H9 (cell line): ENCODE data around the gene BMERB1. TPM values are rescaled to one million over a fixed set of nuclear protein-coding genes. Genes with fewer than 3 reads are reported as not detected.
A peak's percentile ranks its signal among the peaks of the same experiment; 100 is the strongest.

Experiments
- DNase-seq: peaks from one replicate; pipeline ENCODE4 v3.0.0-alpha.2; 2017
- H2AFZ ChIP-seq: one replicate; pipeline ENCODE4 v1.6.1; 2013; ENCODE audit warnings: mild to moderate bottlenecking, low read length, control low read depth, moderate library complexity
- H2AK5ac ChIP-seq: 2 replicates; pipeline ENCODE4 v1.6.1; 2013; ENCODE audit warnings: low read length, control low read depth, mixed read lengths; ENCODE audit not compliant: insufficient read length
- H2BK120ac ChIP-seq: one replicate; pipeline ENCODE4 v1.6.1; 2013; ENCODE audit warnings: low read depth, mild to moderate bottlenecking, low read length, control low read depth, inconsistent platforms; ENCODE audit not compliant: poor library complexity, severe bottlenecking
- H2BK12ac ChIP-seq: 2 replicates; pipeline ENCODE4 v1.6.1; 2013; ENCODE audit warnings: low read length, control low read depth, mixed read lengths, low read depth; ENCODE audit not compliant: insufficient read length
- H2BK15ac ChIP-seq: 2 replicates; pipeline ENCODE4 v1.6.1; 2013; ENCODE audit warnings: low read depth, low read length, control low read depth
- H2BK20ac ChIP-seq: one replicate; pipeline ENCODE4 v1.6.1; 2013; ENCODE audit warnings: low read depth, mild to moderate bottlenecking, low read length, control low read depth, inconsistent platforms; ENCODE audit not compliant: poor library complexity, severe bottlenecking
- H2BK5ac ChIP-seq: 2 replicates; pipeline ENCODE4 v1.6.1; 2013; ENCODE audit warnings: low read length, control low read depth, mixed read lengths; ENCODE audit not compliant: insufficient read length
- H3K14ac ChIP-seq: 2 replicates; pipeline ENCODE4 v1.6.1; 2013; ENCODE audit warnings: low read length, control low read depth; ENCODE audit not compliant: insufficient read depth
- H3K18ac ChIP-seq: 2 replicates; pipeline ENCODE4 v1.6.1; 2013; ENCODE audit warnings: low read depth, mild to moderate bottlenecking, mixed read lengths, low read length, control low read depth; ENCODE audit not compliant: insufficient read length
- H3K23ac ChIP-seq: 2 replicates; pipeline ENCODE4 v1.6.1; 2013; ENCODE audit warnings: low read length, control low read depth, mixed read lengths, low read depth; ENCODE audit not compliant: insufficient read length
- H3K23me2 ChIP-seq: 2 replicates; pipeline ENCODE4 v1.6.1; 2013; ENCODE audit warnings: low read depth, mild to moderate bottlenecking, mixed read lengths, low read length, control low read depth; ENCODE audit not compliant: insufficient read length, poor library complexity, severe bottlenecking
- H3K27ac ChIP-seq: 2 replicates; pipeline ENCODE4 v1.5.1; 2013; ENCODE audit warnings: low read length, control low read depth, mixed read lengths, low read depth; ENCODE audit not compliant: insufficient read length
- H3K27me3 ChIP-seq: 2 replicates; pipeline ENCODE4 v1.6.1; 2013; ENCODE audit warnings: low read length, control low read depth, inconsistent platforms; ENCODE audit not compliant: insufficient read depth
- H3K4ac ChIP-seq: 2 replicates; pipeline ENCODE4 v1.6.1; 2013; ENCODE audit warnings: low read depth, mild to moderate bottlenecking, control low read depth, inconsistent platforms, low read length, moderate library complexity
- H3K4me1 ChIP-seq: 2 replicates; pipeline ENCODE4 v1.6.1; 2013; ENCODE audit warnings: low read length, control low read depth, inconsistent platforms; ENCODE audit not compliant: insufficient read depth
- H3K4me2 ChIP-seq: 2 replicates; pipeline ENCODE4 v1.6.1; 2013; ENCODE audit warnings: low read length, control low read depth, mixed read lengths; ENCODE audit not compliant: insufficient read length, insufficient read depth
- H3K56ac ChIP-seq: 2 replicates; pipeline ENCODE4 v1.6.1; 2013; ENCODE audit warnings: low read depth, mild to moderate bottlenecking, mixed read lengths, low read length, control low read depth; ENCODE audit not compliant: insufficient read length
- H3K79me1 ChIP-seq: 2 replicates; pipeline ENCODE4 v1.6.1; 2013; ENCODE audit warnings: low read depth, mild to moderate bottlenecking, moderate library complexity, low read length, control low read depth, inconsistent platforms; ENCODE audit not compliant: insufficient read depth, poor library complexity, severe bottlenecking
- H3K79me2 ChIP-seq: 2 replicates; pipeline ENCODE4 v1.6.1; 2013; ENCODE audit warnings: low read length, control low read depth, inconsistent platforms; ENCODE audit not compliant: insufficient read depth
- H3K9ac ChIP-seq: 2 replicates; pipeline ENCODE4 v1.6.1; 2013; ENCODE audit warnings: low read length, control low read depth, mixed read lengths; ENCODE audit not compliant: insufficient read length; ENCODE audit errors: extremely low read depth
- H3K9me3 ChIP-seq: one replicate; pipeline ENCODE4 v1.6.1; 2013; ENCODE audit warnings: low read depth, low read length, inconsistent platforms; ENCODE audit not compliant: control insufficient read depth
- H3T11ph ChIP-seq: one replicate; pipeline ENCODE4 v1.6.1; 2013; ENCODE audit warnings: mild to moderate bottlenecking, low read length, control low read depth, inconsistent platforms
- H4K20me1 ChIP-seq: one replicate; pipeline ENCODE4 v1.6.1; 2013; ENCODE audit not compliant: control insufficient read depth, insufficient read length, insufficient read depth
- H4K5ac ChIP-seq: 2 replicates; pipeline ENCODE4 v1.6.1; 2013; ENCODE audit warnings: low read depth, mild to moderate bottlenecking, mixed read lengths, low read length, control low read depth; ENCODE audit not compliant: insufficient read length
- H4K8ac ChIP-seq: replicated peaks from 2 replicates; pipeline ENCODE4 v1.6.1; 2013; ENCODE audit warnings: low read length, control low read depth, mixed read lengths, low read depth; ENCODE audit not compliant: insufficient read length
- H4K91ac ChIP-seq: 2 replicates; pipeline ENCODE4 v1.6.1; 2013; ENCODE audit warnings: low read depth, mild to moderate bottlenecking, moderate library complexity, mixed read lengths, low read length, control low read depth; ENCODE audit not compliant: insufficient read length
- H3K27ac Mint-ChIP-seq, 3 experiments: 2 replicates in 2 of 3; 3 replicates in 1 of 3; pipeline ENCODE4 v1.8.0; 2020 to 2021; ENCODE audit warnings: mixed read lengths in 3 of 3, mild to moderate bottlenecking in 1 of 3, moderate library complexity in 1 of 3
- H3K27me3 Mint-ChIP-seq: 2 replicates; pipeline ENCODE4 v1.8.0; 2021; ENCODE audit warnings: low read depth, mild to moderate bottlenecking, moderate library complexity, mixed read lengths
- H3K36me3 Mint-ChIP-seq, 3 experiments: 2 replicates in 2 of 3; 3 replicates in 1 of 3; pipeline ENCODE4 v1.8.0; 2020 to 2021; ENCODE audit warnings: low read depth in 3 of 3, mixed read lengths in 3 of 3; ENCODE audit not compliant: insufficient read depth in 1 of 3
- H3K4me1 Mint-ChIP-seq, 2 experiments: 2 replicates each; pipeline ENCODE4 v1.8.0; 2020; ENCODE audit warnings: mixed read lengths in 2 of 2
- H3K4me3 Mint-ChIP-seq, 2 experiments: 2 replicates in 1 of 2; 3 replicates in 1 of 2; pipeline ENCODE4 v1.8.0; 2020 to 2021; ENCODE audit warnings: mild to moderate bottlenecking in 2 of 2, mixed read lengths in 2 of 2, moderate library complexity in 1 of 2
- H3K9me3 Mint-ChIP-seq, 2 experiments: 2 replicates in 1 of 2; 3 replicates in 1 of 2; pipeline ENCODE4 v1.8.0; 2020; ENCODE audit warnings: mild to moderate bottlenecking in 2 of 2, mixed read lengths in 2 of 2, moderate library complexity in 1 of 2
- WGBS: extraction: QIAGEN DNeasy Blood & Tissue Kit; methylation state at CpG from one replicate; pipeline ENCODE4 v1.1.7; 2013; ENCODE audit warnings: missing lambda C conversion rate, low lambda C conversion rate, mixed read lengths; ENCODE audit not compliant: insufficient read length; ENCODE audit errors: extremely low coverage; 5-methylcytosine and 5-hydroxymethylcytosine counted together
- total RNA-seq: library from RNA; stranded (reverse); gene quantifications from 2 replicates; pipeline ENCODE4 v1.2.1, GENCODE V29; 2021
- TF ChIP-seq, protein P1 (sequence below): fragments of 200-600 bp; sonication (generic); conservative IDR thresholded peaks from 3 replicates; pipeline ENCODE4 v1.8.0; 2021; ENCODE audit warnings: antibody characterized with exemption, mild to moderate bottlenecking

Gene BMERB1
- total RNA-seq, 1 experiment from 2014 or later: 19.5 TPM

DNA sequence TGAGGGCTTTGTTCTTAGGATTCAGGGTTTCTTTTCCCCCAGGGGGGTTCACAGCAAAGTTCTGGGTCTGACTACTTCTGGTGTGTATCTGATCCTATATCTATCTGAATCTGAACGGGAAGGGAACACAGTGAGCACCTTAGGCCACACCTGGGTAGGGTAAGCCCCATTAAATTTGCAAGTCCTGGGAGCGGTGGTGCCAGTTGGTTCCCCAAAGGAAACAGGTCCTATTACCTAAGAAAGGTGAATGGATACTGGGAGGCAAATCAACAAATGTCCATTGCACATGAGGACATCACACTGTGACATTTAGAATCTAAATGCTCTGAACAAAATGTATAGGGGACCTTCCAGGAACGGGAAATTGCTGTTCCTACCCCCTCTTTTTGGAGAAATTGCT lies 54.6 kb downstream of the BMERB1 start:
- H3K79me1 ChIP-seq: no peaks in the 10 kb centered on the region
- H4K91ac ChIP-seq: no peak overlapping the region
- H3K4me3 Mint-ChIP-seq: no peak overlapping the region
- no peak overlapping the region for H3K14ac ChIP-seq
- no peaks in the 10 kb centered on the region for H3K9me3 Mint-ChIP-seq
- no peak for DNase-seq
- no peak overlapping the region for H3K4ac ChIP-seq
- no peak overlapping the region for H2BK120ac ChIP-seq
- H4K20me1 ChIP-seq: no peaks in the 10 kb centered on the region
- H3K27me3 ChIP-seq: no peaks in the 10 kb centered on the region
- no peak overlapping the region for H4K8ac ChIP-seq
- no peak overlapping the region for H2BK5ac ChIP-seq
- H3K27ac ChIP-seq: no peak overlapping the region
- no peak overlapping the region for H3K4me2 ChIP-seq
- no peaks in the 10 kb centered on the region for H3K79me2 ChIP-seq
- H3K4me1 ChIP-seq: no peaks in the 10 kb centered on the region
- H3T11ph ChIP-seq: no peak overlapping the region
- H3K23me2 ChIP-seq: no peaks in the 10 kb centered on the region
- H2BK20ac ChIP-seq: no peak overlapping the region
- H2AFZ ChIP-seq: no peak overlapping the region
- no peak overlapping the region for H3K9ac ChIP-seq
- H3K36me3 Mint-ChIP-seq: no peaks in the 10 kb centered on the region
- H4K5ac ChIP-seq: no peak overlapping the region
- no peak overlapping the region for H3K56ac ChIP-seq
- no peak overlapping the region for H2AK5ac ChIP-seq
- no peak overlapping the region for H2BK12ac ChIP-seq
- H3K27me3 Mint-ChIP-seq: no peaks in the 10 kb centered on the region
- peaks cover 8% of the 10 kb centered on the region in 2 experiments; a peak in 1 of 4 replicates for H3K4me1 Mint-ChIP-seq
- H3K9me3 ChIP-seq: no peaks in the 10 kb centered on the region
- WGBS: no CpG with 5 or more reads among the region's 3 CpGs
- no peak overlapping the region for H3K18ac ChIP-seq
- no peak overlapping the region for H3K23ac ChIP-seq
- TF ChIP-seq, protein P1, sequence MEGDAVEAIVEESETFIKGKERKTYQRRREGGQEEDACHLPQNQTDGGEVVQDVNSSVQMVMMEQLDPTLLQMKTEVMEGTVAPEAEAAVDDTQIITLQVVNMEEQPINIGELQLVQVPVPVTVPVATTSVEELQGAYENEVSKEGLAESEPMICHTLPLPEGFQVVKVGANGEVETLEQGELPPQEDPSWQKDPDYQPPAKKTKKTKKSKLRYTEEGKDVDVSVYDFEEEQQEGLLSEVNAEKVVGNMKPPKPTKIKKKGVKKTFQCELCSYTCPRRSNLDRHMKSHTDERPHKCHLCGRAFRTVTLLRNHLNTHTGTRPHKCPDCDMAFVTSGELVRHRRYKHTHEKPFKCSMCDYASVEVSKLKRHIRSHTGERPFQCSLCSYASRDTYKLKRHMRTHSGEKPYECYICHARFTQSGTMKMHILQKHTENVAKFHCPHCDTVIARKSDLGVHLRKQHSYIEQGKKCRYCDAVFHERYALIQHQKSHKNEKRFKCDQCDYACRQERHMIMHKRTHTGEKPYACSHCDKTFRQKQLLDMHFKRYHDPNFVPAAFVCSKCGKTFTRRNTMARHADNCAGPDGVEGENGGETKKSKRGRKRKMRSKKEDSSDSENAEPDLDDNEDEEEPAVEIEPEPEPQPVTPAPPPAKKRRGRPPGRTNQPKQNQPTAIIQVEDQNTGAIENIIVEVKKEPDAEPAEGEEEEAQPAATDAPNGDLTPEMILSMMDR: no peak
- peak overlapping the region in 1 of 3 experiments; percentile 62; a peak in 2 of 7 replicates for H3K27ac Mint-ChIP-seq
- no peak overlapping the region for H2BK15ac ChIP-seq
